ENCODE measurements around the gene TMEM98. TPM values are rescaled to one million over a fixed set of nuclear protein-coding genes. Genes with fewer than 3 reads are reported as not detected.
"Not testable (repeated sequence)": the region's sequence is repeated elsewhere in the genome, so short reads cannot be mapped to it uniquely, and the experiment has no call there.

Gene TMEM98
- total RNA-seq, 1 donor from 2014 or later, result 72.9 TPM

- H3K36me3 ChIP-seq, result no peaks in the 10 kb centered on the region
- H3K4me3 ChIP-seq, result no peak overlapping the region
- peaks cover 7% of the 10 kb centered on the region for H3K27me3 ChIP-seq
- H3K27ac ChIP-seq, result no peak overlapping the region
- no peaks in the 10 kb centered on the region for H3K4me1 ChIP-seq
- H3K9me3 ChIP-seq, result no peaks in the 10 kb centered on the region
- ATAC-seq, result no peak
- no peak for TF ChIP-seq CTCF (IDR thresholded peaks at IDR 0.05)
- DNase-seq, result no peak
- intact Hi-C loops (cut with DNase I), result no loop called here
Measured at GRCh38 chr17:32964541-32964940, 36.6 kb downstream of the TMEM98 start.

- H3K27ac ChIP-seq; H3K4me1 ChIP-seq; H3K9me3 ChIP-seq; H3K27me3 ChIP-seq; H3K36me3 ChIP-seq; ATAC-seq; H3K4me3 ChIP-seq; intact Hi-C loops (cut with DNase I); DNase-seq: not testable (repeated sequence)
Measured at GRCh38 chr17:32969231-32969630, 41.3 kb downstream of the TMEM98 start.

- ATAC-seq (no peak), DNase-seq (no peak)
- no peak for TF ChIP-seq CTCF (IDR thresholded peaks at IDR 0.05)
- H3K4me3 ChIP-seq, result no peak overlapping the region
- H3K36me3 ChIP-seq, result no peaks in the 10 kb centered on the region
- H3K27me3 ChIP-seq, result no peaks in the 10 kb centered on the region
- H3K9me3 ChIP-seq, result no peaks in the 10 kb centered on the region
- H3K4me1 ChIP-seq, result no peaks in the 10 kb centered on the region
- intact Hi-C loops (cut with DNase I), result no loop called here
- H3K27ac ChIP-seq, result no peak overlapping the region
Measured at GRCh38 chr17:32970281-32970680, 42.3 kb downstream of the TMEM98 start.

- ATAC-seq (peak; percentile 63), DNase-seq (no peak)
- intact Hi-C loops (cut with DNase I), result no loop called here
- no peaks in the 10 kb centered on the region for H3K36me3 ChIP-seq
- no peak overlapping the region for H3K27ac ChIP-seq
- H3K27me3 ChIP-seq, result no peaks in the 10 kb centered on the region
- H3K4me1 ChIP-seq, result no peaks in the 10 kb centered on the region
- TF ChIP-seq CTCF (IDR thresholded peaks at IDR 0.05), result no peak
- no peaks in the 10 kb centered on the region for H3K9me3 ChIP-seq
- no peak overlapping the region for H3K4me3 ChIP-seq
Measured at GRCh38 chr17:32971171-32971570, 43.2 kb downstream of the TMEM98 start.

GRCh38 chr17:32976131-32976530 lies 48.2 kb downstream of the TMEM98 start:
- no peak overlapping the region for H3K27ac ChIP-seq
- DNase-seq, result no peak
- H3K4me1 ChIP-seq, result no peaks in the 10 kb centered on the region
- TF ChIP-seq CTCF (IDR thresholded peaks at IDR 0.05), result no peak
- intact Hi-C loops (cut with DNase I), result no loop called here
- H3K9me3 ChIP-seq, result no peaks in the 10 kb centered on the region
- no peaks in the 10 kb centered on the region for H3K36me3 ChIP-seq
- no peak overlapping the region for H3K4me3 ChIP-seq
- no peaks in the 10 kb centered on the region for H3K27me3 ChIP-seq
- no peak for ATAC-seq

- no peak for TF ChIP-seq CTCF (IDR thresholded peaks at IDR 0.05)
- intact Hi-C loops (cut with DNase I), result no loop called here
- H3K27me3 ChIP-seq, result no peaks in the 10 kb centered on the region
- no peaks in the 10 kb centered on the region for H3K36me3 ChIP-seq
- no peak overlapping the region for H3K27ac ChIP-seq
- H3K4me1 ChIP-seq, result no peaks in the 10 kb centered on the region
- no peak for ATAC-seq
- no peak for DNase-seq
- no peaks in the 10 kb centered on the region for H3K9me3 ChIP-seq
- no peak overlapping the region for H3K4me3 ChIP-seq
Measured at GRCh38 chr17:32976605-32977004, 48.7 kb downstream of the TMEM98 start.
